Transverse colon (tissue), 3 donors: ENCODE data around the gene LIMS1.

Experiments
- POLR2A ChIP-seq: fragments of 450-650 bp; IDR thresholded peaks from one replicate; pipeline ENCODE4 v1.6.1; 2016; ENCODE audit warnings: antibody characterized with exemption, mild to moderate bottlenecking, moderate library complexity
- TF ChIP-seq, protein P1 (sequence below), 5 experiments: fragments of 200-600 bp in 3 of 5; fragments of 450-650 bp in 2 of 5; sonication (generic) in 3 of 5; IDR thresholded peaks; 1 replicate in 2 of 5; 2 replicates in 3 of 5; pipeline ENCODE4 v1.5.1; 2016 to 2017; ENCODE audit warnings: antibody characterized with exemption in 5 of 5, inconsistent platforms in 3 of 5, mild to moderate bottlenecking in 2 of 5, moderate library complexity in 1 of 5

GRCh38 chr2:108637304-108637669 lies 103.0 kb downstream of the LIMS1 start:
- TF ChIP-seq, protein P1, sequence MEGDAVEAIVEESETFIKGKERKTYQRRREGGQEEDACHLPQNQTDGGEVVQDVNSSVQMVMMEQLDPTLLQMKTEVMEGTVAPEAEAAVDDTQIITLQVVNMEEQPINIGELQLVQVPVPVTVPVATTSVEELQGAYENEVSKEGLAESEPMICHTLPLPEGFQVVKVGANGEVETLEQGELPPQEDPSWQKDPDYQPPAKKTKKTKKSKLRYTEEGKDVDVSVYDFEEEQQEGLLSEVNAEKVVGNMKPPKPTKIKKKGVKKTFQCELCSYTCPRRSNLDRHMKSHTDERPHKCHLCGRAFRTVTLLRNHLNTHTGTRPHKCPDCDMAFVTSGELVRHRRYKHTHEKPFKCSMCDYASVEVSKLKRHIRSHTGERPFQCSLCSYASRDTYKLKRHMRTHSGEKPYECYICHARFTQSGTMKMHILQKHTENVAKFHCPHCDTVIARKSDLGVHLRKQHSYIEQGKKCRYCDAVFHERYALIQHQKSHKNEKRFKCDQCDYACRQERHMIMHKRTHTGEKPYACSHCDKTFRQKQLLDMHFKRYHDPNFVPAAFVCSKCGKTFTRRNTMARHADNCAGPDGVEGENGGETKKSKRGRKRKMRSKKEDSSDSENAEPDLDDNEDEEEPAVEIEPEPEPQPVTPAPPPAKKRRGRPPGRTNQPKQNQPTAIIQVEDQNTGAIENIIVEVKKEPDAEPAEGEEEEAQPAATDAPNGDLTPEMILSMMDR (IDR thresholded peaks at IDR 0.05), result no peak
- TF ChIP-seq POLR2A, result no peak
